Astrocyte (in vitro differentiated cells and primary cell): ENCODE measurements around the gene ACBD3.
"Not testable (repeated sequence)": the region's sequence is repeated elsewhere in the genome, so short reads cannot be mapped to it uniquely, and the experiment has no call there.

Experiments used
- EZH2 ChIP-seq: IDR thresholded peaks from 2 replicates; pipeline ENCODE4 v1.6.1; 2012; ENCODE audit warnings: mild to moderate bottlenecking, low read length, inconsistent platforms; ENCODE audit not compliant: insufficient read depth
- TF ChIP-seq, protein P1 (sequence below): IDR thresholded peaks from 2 replicates; pipeline ENCODE4 v1.5.1; 2011; ENCODE audit warnings: low read depth, mild to moderate bottlenecking, inconsistent platforms, low read length, moderate library complexity; ENCODE audit not compliant: insufficient read depth

DNA sequence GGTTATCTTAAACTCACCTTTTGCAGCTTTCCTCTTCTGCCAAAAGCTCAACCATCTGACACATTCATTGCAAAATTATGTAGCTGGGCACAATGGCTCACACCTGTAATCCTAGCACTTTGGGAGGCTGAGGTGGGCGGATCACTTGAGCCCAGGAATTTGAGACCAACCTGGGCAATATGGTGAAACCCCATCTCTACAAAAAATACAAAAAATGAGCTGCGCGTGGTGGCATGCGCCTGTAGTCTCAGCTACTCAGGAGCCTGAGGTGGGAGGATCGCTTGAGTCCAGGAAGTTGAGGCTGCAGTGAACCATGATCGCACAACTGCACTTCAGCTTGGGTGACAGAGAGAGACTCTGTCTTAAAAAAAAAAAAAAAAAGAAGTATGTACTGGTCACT, 16.1 kb upstream of the ACBD3 start:
- TF ChIP-seq EZH2 = not testable (repeated sequence)
- TF ChIP-seq, protein P1, sequence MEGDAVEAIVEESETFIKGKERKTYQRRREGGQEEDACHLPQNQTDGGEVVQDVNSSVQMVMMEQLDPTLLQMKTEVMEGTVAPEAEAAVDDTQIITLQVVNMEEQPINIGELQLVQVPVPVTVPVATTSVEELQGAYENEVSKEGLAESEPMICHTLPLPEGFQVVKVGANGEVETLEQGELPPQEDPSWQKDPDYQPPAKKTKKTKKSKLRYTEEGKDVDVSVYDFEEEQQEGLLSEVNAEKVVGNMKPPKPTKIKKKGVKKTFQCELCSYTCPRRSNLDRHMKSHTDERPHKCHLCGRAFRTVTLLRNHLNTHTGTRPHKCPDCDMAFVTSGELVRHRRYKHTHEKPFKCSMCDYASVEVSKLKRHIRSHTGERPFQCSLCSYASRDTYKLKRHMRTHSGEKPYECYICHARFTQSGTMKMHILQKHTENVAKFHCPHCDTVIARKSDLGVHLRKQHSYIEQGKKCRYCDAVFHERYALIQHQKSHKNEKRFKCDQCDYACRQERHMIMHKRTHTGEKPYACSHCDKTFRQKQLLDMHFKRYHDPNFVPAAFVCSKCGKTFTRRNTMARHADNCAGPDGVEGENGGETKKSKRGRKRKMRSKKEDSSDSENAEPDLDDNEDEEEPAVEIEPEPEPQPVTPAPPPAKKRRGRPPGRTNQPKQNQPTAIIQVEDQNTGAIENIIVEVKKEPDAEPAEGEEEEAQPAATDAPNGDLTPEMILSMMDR = not testable (repeated sequence)
